NOMO-1 treated with DMSO at 0.1 percent for 48 hours (cell line): Measurements from ENCODE around the gene TIMMDC1.
A peak's percentile ranks its signal among the peaks of the same experiment; 100 is the strongest.
"Not testable (repeated sequence)": the region's sequence is repeated elsewhere in the genome, so short reads cannot be mapped to it uniquely, and the experiment has no call there.

Experiments used
- DNase-seq: peaks from one replicate; lab custom pipeline; 2025; ENCODE audit not compliant: unreplicated experiment; lab: John Stamatoyannopoulos, UW

TIMMDC1 gene

DNA sequence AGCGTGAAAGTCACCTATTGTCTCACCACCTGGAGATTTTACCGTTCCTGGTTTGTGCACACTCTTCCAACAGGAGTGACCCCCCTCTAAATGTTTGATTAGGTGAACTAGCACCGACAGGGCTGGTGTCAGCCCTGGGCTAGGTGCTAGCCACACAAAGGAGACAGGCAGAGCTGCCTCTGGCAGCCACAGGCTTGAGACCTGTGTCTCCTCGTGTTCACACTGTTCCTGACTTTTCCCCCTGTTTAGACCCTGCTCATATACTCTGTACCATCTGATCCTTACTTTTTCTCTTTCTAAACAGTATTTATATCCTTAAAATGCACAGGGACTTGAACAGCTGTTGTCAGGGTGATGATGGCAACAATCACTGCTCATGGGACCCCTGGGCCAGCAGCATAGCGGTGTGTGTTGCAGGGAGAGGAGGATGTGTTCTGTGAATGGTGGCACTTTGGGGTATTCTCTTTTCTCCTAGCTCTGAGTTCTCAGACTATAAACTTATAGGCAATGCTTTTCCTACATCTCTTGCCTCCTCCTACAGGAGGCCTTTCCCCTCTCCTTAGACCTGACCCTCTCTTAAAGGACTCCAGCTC is 55.6 kb downstream of the TIMMDC1 start:
- no peak for DNase-seq

DNA sequence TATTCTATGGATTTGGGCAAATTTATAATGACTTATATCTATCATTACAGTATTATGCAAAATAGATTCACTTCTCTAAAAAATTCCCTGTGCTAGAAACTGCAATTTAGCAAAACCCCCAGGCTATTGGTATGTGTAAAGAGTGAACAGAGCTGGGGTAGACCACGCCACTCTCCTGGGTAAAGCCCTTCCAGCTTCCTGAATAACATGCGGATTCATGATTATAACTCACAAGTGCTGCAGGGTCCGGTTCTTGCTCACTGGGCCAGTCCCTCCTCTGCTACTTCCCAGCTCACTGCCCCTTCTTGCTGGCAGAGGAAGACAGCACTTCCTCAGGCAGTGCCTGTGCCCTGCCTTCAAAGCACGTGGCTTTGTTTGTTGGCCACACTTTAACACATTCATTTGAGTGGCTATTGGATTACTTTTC is 57.0 kb downstream of the TIMMDC1 start:
- DNase-seq = peak; percentile 56

DNA sequence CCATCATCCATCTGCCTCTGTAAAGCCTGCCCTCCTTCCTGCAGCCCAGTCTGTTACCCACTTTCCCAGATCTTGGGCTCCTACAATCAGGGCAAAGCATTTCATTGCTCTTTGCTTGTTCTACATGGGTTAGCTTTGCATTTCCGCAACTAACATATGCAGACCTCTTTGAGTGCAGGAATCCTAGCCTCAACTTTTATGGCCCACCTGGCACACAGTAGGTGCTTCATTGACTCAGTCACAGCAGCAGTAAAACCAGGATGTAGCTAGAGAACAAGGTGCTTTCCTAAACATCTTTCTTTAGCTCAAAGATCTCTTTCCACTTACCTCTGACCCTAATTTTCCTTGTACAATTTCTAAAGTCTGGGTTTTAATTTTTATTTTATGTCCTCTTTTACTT is 57.6 kb downstream of the TIMMDC1 start:
- no peak for DNase-seq

DNA sequence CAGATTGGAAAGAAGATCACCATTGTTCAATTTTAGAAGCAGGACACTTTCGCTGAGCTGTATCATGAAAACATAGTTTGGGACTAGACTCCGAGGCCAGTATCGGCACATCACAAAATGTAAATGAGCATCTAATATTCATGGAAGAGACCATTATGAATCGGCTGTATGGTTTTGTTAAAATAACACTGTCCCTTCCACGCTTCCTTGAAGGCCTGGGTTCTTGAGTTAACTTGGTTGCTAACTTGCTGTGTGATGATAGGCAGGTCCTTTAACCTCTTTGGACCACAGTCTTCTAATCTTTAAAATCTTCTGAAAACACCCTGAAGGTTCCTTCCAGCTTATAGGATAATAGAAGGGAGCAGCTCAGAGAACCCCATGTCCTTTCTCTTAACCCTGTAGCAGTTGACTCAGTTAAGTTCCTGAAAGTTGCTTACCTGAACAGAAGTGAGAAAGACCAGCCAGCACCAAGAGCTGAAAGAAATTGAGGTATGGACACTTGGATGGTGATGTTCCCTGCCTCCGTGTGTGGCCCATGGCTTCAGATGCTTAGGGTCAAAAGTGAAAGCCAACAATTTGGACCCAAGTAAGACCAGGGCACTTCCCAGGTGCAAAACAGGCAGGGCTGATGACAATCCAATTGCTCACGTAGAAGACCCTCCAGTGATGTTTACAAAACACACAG is 59.0 kb downstream of the TIMMDC1 start:
- no peak for DNase-seq

DNA sequence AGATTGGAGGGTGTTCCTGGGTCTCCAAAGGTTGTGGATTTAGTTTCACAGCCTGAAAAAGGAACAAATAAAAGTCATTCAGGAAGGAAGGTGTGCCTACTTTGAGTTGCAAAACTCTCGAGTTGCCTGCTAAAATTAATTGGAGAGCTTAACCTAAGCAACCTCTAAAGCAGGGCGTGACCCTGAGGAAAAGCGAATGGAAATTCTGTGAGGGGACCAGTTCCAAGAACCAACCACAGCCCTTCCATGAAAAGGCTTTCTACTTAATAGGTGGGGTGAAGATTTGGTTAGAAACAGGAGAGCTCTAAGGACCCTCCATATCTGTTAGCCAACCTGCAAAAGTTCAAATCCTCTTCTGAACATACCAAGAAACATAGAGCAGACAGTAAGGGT is 59.5 kb downstream of the TIMMDC1 start:
- DNase-seq = no peak

DNA sequence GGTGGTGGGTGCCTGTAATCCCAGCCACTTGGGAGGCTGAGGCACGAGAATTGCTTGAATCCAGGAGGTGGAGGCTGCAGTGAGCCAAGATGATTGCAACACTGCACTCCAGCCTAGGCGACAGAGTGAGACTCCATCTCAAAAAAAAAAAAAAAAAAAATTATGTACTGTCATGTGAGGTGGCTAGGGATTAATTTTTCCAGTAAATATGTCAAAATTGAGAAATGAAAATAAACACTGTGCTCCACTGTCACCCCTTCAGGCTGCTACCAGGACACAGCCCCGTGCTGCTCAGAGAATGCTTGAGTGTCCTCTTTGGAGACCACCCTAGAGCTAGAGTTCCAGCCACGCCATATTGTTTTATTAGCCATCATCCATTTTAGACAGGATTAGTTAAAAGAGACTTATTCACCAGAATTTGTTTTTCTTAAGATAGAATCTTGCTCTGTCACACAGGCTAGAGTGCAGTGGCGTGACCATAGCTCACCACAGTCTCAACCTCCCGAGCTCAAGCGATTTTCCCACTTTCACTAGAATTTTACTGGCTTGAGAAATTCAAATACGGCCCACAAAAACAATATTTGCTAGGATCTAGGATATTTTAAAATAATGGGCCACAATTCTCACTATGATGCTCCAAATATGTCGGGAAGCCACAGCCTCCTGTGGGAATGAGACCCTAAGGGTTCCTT is 60.4 kb downstream of the TIMMDC1 start:
- no peak for DNase-seq

DNA sequence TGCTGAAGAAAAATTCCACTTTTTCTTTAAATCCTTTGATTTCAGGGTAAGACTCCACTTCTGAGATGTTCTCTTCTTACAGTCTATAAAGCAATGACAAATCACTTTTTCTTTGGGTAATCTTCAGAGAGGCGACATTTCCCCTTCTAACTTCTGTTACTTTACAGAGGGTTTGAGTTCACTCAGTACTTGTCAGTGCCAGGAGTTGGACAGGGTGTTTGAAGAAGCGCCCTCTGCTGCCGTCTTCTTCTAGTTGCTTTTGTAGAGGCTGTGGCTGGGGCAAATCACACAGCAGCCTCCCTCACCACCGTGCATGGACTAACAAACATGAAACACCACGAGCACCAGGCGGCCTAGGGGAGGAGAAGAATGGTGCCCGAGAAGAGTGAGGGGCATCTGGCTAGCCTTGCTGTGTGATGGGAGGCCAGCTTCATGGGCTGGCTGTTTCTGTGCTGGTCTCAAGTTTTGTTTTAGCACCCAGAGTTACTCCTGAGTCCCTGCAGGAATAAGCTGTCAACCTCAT is 61.2 kb downstream of the TIMMDC1 start, which contains the start of gene CD80:
CD80 (minus strand) TSS at position 174 of the 523 bp plus-strand sequence. CDS start 1,886 bp downstream, outside the sequence.
- DNase-seq = peak; percentile 82

DNA sequence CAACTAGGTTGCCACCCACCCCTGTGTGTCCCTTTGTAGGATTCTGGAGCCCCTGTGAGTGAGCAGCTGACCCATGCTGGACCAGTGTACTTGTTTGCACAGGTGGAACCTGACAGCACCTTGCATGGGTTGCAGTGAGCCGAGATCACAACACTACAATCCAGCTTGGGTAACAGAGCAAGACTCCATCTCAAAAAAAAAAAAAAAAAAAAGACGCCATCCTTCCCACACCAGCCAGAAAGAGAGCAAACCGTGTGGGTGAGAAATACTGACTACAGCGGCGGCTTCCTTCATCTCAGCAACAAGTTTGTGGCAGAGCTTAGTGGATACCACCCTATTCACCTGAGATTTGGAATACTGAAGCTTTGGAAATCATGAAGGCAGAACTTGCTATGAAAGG is 61.8 kb downstream of the TIMMDC1 start:
- DNase-seq = no peak

DNA sequence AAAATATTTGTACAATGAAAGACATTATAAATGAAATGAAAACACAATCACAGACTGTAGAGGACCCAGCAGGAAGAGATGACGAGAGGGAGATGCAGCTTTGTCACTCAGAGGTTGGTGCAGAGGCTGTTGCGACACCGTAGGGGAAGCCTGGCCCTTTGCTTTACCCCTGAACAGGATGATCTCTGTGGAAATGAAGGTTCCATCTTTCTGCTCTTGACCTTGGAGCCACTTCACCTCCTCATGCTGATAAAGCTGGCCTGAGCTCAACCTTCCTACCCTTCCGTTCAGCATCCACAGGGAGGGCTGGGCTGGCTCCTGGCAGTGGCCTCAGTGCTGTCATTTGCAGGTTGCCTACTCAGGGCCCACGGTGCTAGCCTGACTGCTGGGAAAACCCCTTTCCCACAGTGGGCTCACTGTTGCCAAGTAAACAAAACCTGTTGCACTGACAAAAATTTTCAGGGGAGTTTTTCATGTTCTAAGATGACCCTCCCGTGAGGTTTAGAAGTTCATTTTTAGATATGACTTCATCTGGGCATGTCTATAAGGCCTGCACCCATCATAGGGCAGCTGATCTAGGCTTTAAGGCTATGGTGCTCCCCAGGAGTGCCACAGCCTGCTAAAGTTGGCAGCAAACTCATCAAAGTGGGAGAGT is 64.1 kb downstream of the TIMMDC1 start:
- DNase-seq = peak; percentile 73

DNA sequence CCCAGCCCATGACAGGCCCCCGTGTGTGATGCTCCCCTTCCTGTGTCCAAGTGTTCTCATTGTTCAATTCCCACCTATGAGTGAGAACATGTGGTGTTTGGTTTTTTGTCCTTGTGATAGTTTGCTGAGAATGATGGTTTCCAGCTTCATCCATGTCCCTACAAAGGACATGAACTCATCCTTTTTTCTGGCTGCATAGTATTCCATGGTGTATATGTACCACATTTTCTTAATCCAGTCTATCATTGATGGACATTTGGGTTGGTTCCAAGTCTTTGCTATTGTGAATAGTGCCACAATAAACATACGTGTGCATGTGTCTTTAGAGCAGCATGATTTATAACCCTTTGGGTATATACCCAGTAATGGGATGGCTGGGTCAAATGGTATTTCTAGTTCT is 65.0 kb downstream of the TIMMDC1 start:
- not testable (repeated sequence) for DNase-seq

DNA sequence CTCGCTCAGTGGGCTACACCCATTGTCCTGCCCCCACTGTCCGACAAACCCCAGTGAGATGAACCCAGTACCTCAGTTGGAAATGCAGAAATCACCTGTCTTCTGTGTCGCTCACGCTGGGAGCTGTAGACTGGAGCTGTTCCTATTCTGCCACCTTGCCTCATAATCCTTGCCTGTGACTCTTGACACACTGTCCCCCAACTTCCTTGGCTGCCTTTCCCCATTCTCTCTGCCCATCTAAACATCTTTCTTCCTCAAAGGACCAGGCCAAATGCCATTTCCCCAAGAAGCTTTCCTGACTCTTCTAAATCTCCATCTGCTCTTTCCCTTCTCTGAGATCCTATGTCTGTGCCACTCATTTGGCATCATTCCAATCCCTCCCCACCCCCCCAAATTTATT is 70.8 kb downstream of the TIMMDC1 start:
- no peak for DNase-seq

DNA sequence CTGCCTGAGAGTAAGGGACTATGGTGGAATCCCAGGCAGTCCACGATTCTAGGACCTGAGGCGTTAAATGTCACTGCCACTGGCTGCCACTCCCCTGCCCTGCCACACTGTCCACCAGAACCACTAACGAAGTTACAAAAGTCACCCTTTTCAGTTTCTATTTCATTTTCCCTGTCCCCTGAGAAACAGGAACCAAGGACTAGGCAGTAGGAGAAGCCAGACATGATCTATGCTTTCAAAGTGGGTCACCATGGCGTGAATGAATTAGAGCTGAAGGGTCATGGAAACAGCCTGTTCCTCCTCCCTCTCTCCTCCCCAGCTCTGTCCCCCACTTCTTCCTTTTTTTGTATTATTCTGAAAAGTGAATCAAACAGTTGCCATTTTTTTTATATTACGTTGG is 71.9 kb downstream of the TIMMDC1 start:
- peak; percentile 93 for DNase-seq

DNA sequence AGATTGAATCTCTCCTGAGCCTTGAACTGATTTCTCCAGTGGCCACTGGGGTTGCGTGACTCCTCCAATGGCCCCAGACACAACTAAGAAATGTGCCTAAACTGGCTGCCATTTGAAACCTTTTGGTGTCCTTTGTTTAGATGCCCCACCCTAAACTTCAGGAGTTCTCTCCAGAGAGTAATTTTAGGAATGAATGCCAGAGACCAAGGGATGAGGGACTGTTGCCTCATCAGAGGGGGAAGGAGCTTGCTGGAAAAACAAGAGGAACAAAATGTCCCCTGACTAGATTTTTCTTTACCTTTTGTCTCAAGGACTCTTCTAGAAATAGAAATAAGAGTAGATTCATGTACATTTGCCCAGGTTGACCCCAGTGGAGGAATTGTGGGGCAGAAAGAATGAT is 72.9 kb downstream of the TIMMDC1 start:
- no peak for DNase-seq

DNA sequence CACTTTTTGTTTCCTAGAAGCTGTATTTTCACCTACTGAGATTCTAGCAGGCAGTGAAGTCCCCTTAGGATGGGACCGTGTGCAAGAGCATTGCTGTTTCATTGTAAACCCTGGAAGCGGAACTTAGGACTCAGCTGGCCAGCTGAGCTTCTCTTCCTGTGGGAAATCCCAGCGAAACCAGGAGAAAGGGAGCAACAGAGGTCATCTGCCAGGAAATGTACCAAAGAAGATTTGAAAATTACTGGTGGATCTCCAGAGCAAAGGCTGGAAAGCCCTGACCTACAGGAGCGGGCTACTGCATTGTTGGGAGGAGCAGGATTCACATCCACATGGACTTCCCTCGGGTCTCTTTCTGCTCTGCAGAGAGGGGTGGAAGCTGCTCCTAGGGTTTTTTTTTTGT is 73.3 kb downstream of the TIMMDC1 start:
- DNase-seq = no peak
